Measurements from ENCODE around the gene SSR4.

The SSR4 gene

DNA sequence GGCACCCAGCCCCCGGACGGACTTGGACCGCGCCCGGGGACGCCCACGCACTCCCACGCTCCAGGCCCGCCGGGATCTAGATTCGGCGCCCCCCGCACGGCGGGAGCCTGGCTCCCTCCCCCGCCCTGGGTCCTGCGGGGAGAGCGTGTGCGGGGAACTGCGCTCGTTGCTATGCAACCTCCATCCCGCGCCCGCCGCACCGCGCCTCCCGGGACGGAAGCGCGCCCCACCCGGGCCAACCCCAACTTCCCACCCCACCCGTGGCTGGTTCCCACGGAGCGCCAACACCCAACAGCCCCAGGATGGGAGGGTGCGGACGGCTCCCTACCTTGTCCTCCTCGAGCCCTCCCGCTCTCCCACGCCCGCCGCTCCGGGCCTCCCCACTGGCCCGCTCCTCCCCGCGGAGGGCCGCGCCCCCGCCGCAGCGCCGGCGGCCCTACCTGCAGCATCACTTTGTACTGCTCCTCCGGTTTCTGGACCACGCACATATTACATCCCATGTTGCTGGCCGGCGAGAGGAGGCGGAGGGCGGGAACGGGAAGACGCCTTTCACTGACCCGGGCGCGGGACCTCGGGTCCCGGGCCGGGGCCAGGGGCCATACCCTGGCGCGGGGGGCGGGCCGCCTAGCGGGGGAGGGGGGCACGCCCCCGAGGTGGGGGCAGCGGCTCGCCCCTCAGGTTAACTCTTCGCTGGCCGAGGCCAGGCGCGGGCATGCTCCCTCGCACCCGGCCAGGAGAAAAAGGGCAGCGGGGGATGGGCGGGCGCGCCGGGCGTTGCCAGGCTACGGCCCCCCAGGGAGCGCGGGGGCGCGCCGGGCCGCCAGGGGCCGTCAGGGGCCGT is 35.6 kb downstream of the SSR4 start, which contains the start of gene PDZD4:
TSS of gene PDZD4 (minus strand) at position 746 of the 841 bp plus-strand sequence. CDS start at position 500, 246 bp downstream.
- TF ChIP-seq, protein P1, sequence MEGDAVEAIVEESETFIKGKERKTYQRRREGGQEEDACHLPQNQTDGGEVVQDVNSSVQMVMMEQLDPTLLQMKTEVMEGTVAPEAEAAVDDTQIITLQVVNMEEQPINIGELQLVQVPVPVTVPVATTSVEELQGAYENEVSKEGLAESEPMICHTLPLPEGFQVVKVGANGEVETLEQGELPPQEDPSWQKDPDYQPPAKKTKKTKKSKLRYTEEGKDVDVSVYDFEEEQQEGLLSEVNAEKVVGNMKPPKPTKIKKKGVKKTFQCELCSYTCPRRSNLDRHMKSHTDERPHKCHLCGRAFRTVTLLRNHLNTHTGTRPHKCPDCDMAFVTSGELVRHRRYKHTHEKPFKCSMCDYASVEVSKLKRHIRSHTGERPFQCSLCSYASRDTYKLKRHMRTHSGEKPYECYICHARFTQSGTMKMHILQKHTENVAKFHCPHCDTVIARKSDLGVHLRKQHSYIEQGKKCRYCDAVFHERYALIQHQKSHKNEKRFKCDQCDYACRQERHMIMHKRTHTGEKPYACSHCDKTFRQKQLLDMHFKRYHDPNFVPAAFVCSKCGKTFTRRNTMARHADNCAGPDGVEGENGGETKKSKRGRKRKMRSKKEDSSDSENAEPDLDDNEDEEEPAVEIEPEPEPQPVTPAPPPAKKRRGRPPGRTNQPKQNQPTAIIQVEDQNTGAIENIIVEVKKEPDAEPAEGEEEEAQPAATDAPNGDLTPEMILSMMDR (IDR thresholded peaks at IDR 0.05; ENCODE audit: low read depth, low read length), result no peak
- DNase-seq (ENCODE audit: extremely low read depth, low read depth), result no peak

DNA sequence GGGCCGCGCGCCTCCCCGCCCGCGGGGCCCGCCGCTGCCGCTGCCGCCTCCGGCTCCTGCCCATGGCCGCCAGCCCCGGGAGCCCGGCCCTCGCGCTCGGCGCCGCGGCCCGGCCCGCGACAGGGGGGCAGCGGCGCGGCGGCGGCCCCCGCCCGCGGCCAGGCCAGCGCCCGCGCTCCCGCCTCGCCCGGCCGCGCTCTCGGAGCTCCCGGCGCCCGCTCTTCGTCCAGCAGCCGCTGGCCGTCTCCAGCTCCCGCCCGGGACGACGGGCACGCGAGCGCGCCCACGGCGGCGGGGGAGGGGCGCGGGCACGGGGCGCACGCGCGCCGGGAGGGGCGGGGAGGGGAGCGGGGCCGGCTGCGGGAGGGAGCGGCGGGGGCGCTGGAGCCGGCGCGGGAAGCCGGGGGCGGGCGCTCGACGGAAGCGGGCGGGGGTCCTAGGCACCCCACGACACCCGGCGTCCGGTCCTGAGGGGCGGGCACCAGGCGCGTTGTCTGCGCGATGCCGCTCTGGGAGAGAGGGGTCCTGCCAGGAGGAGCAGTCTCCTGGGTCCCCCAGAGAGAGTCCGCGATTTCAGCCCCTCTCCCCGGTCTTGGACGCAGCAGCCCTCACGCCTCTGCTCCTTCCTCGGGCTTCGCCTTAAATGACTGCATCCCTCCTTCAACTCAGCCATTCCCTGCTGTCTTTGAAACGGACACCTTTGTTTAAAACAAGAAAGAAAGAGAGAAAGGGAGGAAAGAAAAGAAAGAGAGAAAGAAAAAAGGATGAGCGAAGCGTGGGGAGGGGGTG is 36.4 kb downstream of the SSR4 start:
- TF ChIP-seq, protein P1 (IDR thresholded peaks at IDR 0.05; ENCODE audit: low read depth, low read length), result no peak
- DNase-seq (ENCODE audit: extremely low read depth, low read depth), result no peak

DNA sequence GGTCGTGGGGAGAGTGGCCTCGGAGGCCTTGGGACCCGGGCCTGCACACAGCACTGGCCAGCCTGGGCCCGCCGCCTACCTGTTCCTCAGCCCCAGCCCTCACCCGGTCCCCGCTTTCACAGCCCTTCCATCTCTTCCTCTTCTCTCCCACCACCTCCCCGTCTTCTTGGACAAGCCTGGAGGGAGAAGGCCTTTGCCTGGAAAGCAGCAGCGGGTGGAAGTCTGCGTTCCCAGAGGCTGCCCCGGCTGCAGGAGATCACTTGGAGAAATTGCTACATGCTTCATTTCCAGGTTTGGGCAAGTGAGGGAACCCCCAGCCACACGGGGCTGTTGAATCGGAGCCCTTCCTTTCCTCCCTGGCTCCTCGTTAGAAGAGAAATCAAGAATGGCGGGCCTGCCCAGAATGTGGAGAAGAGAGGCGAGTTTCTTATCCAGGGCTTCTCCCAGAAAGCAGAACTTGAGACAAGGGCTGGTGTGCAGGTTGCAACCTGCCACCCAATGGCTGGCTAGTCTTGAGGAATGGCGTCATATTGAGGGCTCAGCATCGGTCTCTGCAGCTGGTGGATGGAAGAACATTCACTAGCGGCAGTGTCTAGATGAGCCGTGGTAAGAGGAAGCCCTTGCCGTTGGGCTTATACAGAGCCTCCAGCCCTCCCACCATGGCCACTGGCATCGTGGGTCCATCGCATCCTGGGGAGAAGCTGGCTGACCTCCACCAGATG is 37.1 kb downstream of the SSR4 start:
- TF ChIP-seq, protein P1 (IDR thresholded peaks at IDR 0.05; ENCODE audit: low read depth, low read length), result no peak
- no peak for DNase-seq (ENCODE audit: extremely low read depth, low read depth)

DNA sequence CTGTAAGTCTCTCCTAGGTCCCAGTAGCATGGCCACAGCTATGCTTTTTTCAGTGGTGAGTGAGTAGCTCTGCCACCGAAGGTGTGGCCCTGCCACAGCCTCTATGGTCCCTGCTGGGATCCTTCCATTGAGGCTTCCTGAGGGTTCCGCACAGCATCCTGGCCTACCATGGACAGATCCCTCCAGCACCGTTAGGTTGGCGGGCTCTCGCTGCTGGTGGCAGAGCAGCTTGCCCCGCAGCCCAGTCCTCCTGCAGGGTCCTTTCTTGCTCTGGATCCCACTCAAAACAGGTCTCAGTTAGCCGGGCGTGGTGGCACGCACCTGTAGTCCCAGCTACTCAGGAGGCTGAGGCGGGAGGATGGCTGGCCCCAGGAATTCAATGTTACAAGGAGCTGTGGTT is 38.3 kb downstream of the SSR4 start:
- DNase-seq (ENCODE audit: extremely low read depth, low read depth), result no peak
- TF ChIP-seq, protein P1 (IDR thresholded peaks at IDR 0.05; ENCODE audit: low read depth, low read length), result no peak

DNA sequence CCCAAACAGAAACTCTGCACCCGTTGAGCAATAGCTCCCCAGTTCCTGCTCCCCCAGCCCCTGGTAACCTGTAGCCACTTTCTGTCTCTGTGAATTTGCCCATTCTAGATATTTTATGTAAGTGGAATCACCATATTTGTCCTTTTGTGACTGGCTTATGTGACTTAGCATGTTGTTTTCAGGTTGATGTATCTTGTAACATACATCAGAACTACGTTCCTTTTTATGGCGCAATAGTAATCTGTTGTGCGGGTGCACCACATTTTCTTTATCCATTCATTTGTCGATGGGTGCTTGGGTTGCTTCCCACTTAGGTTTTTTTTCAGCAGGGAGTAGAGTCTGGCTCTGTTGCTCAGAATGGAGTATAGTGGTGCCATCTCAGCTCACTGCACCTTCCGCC is 42.5 kb downstream of the SSR4 start:
- TF ChIP-seq, protein P1 (IDR thresholded peaks at IDR 0.05; ENCODE audit: low read depth, low read length), result no peak
- no peak for DNase-seq (ENCODE audit: extremely low read depth, low read depth)

DNA sequence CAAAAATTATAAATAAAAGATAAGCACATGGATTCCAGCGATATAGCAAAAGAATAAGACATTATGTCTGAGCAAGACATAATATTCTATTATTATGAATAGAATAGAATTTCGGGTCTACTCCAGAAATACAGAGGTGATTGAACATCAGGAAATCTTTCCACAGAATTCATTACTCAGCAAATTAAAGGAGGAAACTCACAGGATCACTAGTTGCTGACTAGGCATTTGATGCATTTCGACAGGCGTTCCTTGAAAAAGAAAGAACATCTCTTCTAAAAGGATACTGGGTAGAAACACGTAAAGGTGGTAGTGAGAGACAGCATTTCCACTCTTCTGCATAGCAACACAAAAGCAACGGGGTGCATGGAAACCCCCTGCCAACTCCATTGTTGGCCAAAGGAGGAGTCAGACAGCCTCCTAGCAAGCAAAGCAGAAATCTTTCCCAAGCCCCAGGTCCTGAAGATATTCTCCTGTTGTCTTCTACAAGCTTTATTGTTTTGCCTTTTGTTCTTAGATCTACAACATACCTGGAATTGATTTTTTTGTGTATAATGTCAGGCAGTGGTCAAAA is 50.1 kb downstream of the SSR4 start:
- TF ChIP-seq, protein P1 (IDR thresholded peaks at IDR 0.05; ENCODE audit: low read depth, low read length), result no peak
- DNase-seq (ENCODE audit: extremely low read depth, low read depth), result no peak

Measured in AG09319 (cell line).